ENCODE measurements around the gene CNIH3.
A peak's percentile ranks its signal among the peaks of the same experiment; 100 is the strongest.

The CNIH3 gene

GRCh38 chr1:224591326-224591725 lies 24.8 kb upstream of the CNIH3 start:
- no peak overlapping the region for H3K4me2 ChIP-seq (ENCODE audit: low read length)
- H4K20me1 ChIP-seq (ENCODE audit: control insufficient read depth, insufficient read depth, low read depth, low read length): no peaks in the 10 kb centered on the region
- no peaks in the 10 kb centered on the region for H3K9me3 ChIP-seq (ENCODE audit: control insufficient read depth, insufficient read depth, low read length)

GRCh38 chr1:224592636-224593582 lies 23.2 kb upstream of the CNIH3 start:
- H3K9me2 ChIP-seq (replicated peaks; ENCODE audit: control insufficient read depth, low read length): no peaks in the 10 kb centered on the region
- H3K4me1 ChIP-seq (ENCODE audit: control insufficient read depth, low read length): peaks cover 12% of the 10 kb centered on the region
- no peak overlapping the region for H3K4me3 ChIP-seq (ENCODE audit: low read length)
- H4K20me1 ChIP-seq (ENCODE audit: control insufficient read depth, insufficient read depth, low read depth, low read length): no peaks in the 10 kb centered on the region
- H3K36me3 ChIP-seq (ENCODE audit: control insufficient read depth, low read length): no peaks in the 10 kb centered on the region
- H3K27ac ChIP-seq (ENCODE audit: low read depth, low read length): no peak overlapping the region
- H3F3A ChIP-seq (ENCODE audit: control insufficient read depth, insufficient read depth): no peaks in the 10 kb centered on the region
- TF ChIP-seq EZH2phosphoT487 (IDR thresholded peaks at IDR 0.05; ENCODE audit: borderline replicate concordance, low read length) (no peak), CTCF (IDR thresholded peaks at IDR 0.05; ENCODE audit: low read depth, low read length, poor library complexity, severe bottlenecking) (no peak)
- peak overlapping the region; percentile 14; the same call in 1 of the 2 replicates for H3K4me2 ChIP-seq (ENCODE audit: low read length)
- H3K9me3 ChIP-seq (ENCODE audit: control insufficient read depth, insufficient read depth, low read length): no peaks in the 10 kb centered on the region
- H3K79me2 ChIP-seq (ENCODE audit: control insufficient read depth, low read length): no peaks in the 10 kb centered on the region
- H3K27me3 ChIP-seq (ENCODE audit: control insufficient read depth, low read length): peaks cover 8% of the 10 kb centered on the region

More at GRCh38 chr1:224591326-224591725, 24.8 kb upstream of the CNIH3 start:
- no peaks in the 10 kb centered on the region for H3K27me3 ChIP-seq (ENCODE audit: control insufficient read depth, low read length)
- H3K4me3 ChIP-seq (ENCODE audit: low read length): no peak overlapping the region
- H3K4me1 ChIP-seq (ENCODE audit: control insufficient read depth, low read length): peaks cover 12% of the 10 kb centered on the region
- H3K36me3 ChIP-seq (ENCODE audit: control insufficient read depth, low read length): no peaks in the 10 kb centered on the region
- no peaks in the 10 kb centered on the region for H3K9me2 ChIP-seq (replicated peaks; ENCODE audit: control insufficient read depth, low read length)
- TF ChIP-seq CTCF (IDR thresholded peaks at IDR 0.05; ENCODE audit: low read depth, low read length, poor library complexity, severe bottlenecking) (no peak), EZH2phosphoT487 (IDR thresholded peaks at IDR 0.05; ENCODE audit: borderline replicate concordance, low read length) (no peak)
- H3K27ac ChIP-seq (ENCODE audit: low read depth, low read length): no peak overlapping the region
- no peaks in the 10 kb centered on the region for H3F3A ChIP-seq (ENCODE audit: control insufficient read depth, insufficient read depth)
- H3K79me2 ChIP-seq (ENCODE audit: control insufficient read depth, low read length): no peaks in the 10 kb centered on the region

GRCh38 chr1:224594360-224594759 lies 21.8 kb upstream of the CNIH3 start:
- TF ChIP-seq EZH2phosphoT487 (IDR thresholded peaks at IDR 0.05; ENCODE audit: borderline replicate concordance, low read length) (no peak), CTCF (IDR thresholded peaks at IDR 0.05; ENCODE audit: low read depth, low read length, poor library complexity, severe bottlenecking) (no peak)
- peaks cover 12% of the 10 kb centered on the region for H3K4me1 ChIP-seq (ENCODE audit: control insufficient read depth, low read length)

More at GRCh38 chr1:224594360-224594759, 21.8 kb upstream of the CNIH3 start:
- no peaks in the 10 kb centered on the region for H3K9me3 ChIP-seq (ENCODE audit: control insufficient read depth, insufficient read depth, low read length)
- no peaks in the 10 kb centered on the region for H3K79me2 ChIP-seq (ENCODE audit: control insufficient read depth, low read length)
- no peak overlapping the region for H3K4me2 ChIP-seq (ENCODE audit: low read length)
- H4K20me1 ChIP-seq (ENCODE audit: control insufficient read depth, insufficient read depth, low read depth, low read length): no peaks in the 10 kb centered on the region
- H3K27me3 ChIP-seq (ENCODE audit: control insufficient read depth, low read length): peaks cover 12% of the 10 kb centered on the region
- no peaks in the 10 kb centered on the region for H3K9me2 ChIP-seq (replicated peaks; ENCODE audit: control insufficient read depth, low read length)
- no peak overlapping the region for H3K27ac ChIP-seq (ENCODE audit: low read depth, low read length)
- no peak overlapping the region for H3K4me3 ChIP-seq (ENCODE audit: low read length)
- H3K36me3 ChIP-seq (ENCODE audit: control insufficient read depth, low read length): no peaks in the 10 kb centered on the region
- H3F3A ChIP-seq (ENCODE audit: control insufficient read depth, insufficient read depth): no peaks in the 10 kb centered on the region
